Fibroblast of lung (primary cell): ENCODE measurements around the gene SIPA1.

Experiments
- EZH2 ChIP-seq: IDR thresholded peaks from 2 replicates; pipeline ENCODE4 v1.5.1; 2012; ENCODE audit warnings: low read length, control low read depth, mild to moderate bottlenecking; ENCODE audit errors: missing control alignments
- TF ChIP-seq, protein P1 (sequence below), 2 donors: IDR thresholded peaks in 1 of 2; conservative IDR thresholded peaks in 1 of 2; 1 replicate in 1 of 2; 2 replicates in 1 of 2; pipeline ENCODE4 v1.5.1; 2011 to 2012; ENCODE audit warnings: low read length in 2 of 2, control low read depth in 1 of 2, inconsistent platforms in 1 of 2, low read depth in 1 of 2, mild to moderate bottlenecking in 1 of 2

DNA sequence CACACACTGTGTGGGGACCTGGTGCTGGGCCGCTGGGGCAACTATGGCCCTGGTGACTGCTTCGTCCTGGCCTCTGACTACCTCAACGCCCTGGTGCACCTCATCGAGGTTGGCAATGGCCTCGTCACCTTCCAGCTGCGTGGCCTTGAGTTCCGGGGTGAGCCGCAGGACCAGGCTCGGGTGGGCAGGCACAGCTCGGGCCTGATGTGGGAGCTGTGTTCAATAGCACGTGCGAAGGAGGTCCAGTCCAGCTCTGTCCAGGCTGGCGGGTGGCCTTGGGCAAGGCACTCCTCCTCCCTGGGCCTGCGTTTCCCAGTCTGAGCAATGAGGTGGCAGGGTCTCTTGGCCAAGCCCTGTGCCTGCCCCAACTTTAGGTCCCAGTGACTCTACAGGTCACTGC is 8.3 kb upstream of the SIPA1 start:
- TF ChIP-seq, protein P1, sequence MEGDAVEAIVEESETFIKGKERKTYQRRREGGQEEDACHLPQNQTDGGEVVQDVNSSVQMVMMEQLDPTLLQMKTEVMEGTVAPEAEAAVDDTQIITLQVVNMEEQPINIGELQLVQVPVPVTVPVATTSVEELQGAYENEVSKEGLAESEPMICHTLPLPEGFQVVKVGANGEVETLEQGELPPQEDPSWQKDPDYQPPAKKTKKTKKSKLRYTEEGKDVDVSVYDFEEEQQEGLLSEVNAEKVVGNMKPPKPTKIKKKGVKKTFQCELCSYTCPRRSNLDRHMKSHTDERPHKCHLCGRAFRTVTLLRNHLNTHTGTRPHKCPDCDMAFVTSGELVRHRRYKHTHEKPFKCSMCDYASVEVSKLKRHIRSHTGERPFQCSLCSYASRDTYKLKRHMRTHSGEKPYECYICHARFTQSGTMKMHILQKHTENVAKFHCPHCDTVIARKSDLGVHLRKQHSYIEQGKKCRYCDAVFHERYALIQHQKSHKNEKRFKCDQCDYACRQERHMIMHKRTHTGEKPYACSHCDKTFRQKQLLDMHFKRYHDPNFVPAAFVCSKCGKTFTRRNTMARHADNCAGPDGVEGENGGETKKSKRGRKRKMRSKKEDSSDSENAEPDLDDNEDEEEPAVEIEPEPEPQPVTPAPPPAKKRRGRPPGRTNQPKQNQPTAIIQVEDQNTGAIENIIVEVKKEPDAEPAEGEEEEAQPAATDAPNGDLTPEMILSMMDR (conservative IDR thresholded peaks at IDR 0.05 in 1 of 2, IDR thresholded peaks at IDR 0.05 in 1 of 2; ENCODE audit: low read depth in 1 of 2, low read length in 2 of 2), result no peak
- TF ChIP-seq EZH2, result no peak
